ENCODE data around the gene MDK. TPM values are rescaled to one million over a fixed set of nuclear protein-coding genes. Genes with fewer than 3 reads are reported as not detected.

MDK gene
- total and polyA plus RNA-seq, 2 of the 13 experiments (the other 11 are each of a cell fraction or from before 2014, with no cell fraction given) = 312 to 407 TPM

- no peak for TF ChIP-seq ZNF512B (CRISPR knock-in tag; IDR thresholded peaks at IDR 0.05; ENCODE audit: borderline replicate concordance)
- TF ChIP-seq ZNF746 (CRISPR knock-in tag; IDR thresholded peaks at IDR 0.05) = no peak; the same call in 1 of the 2 replicates
- peak; percentile 76 for TF ChIP-seq AGO1 (IDR thresholded peaks at IDR 0.05; ENCODE audit: low read depth, low read length, poor library complexity, severe bottlenecking)
- TF ChIP-seq ZNF777 (CRISPR knock-in tag; IDR thresholded peaks at IDR 0.05) = peak; percentile 84; the same call in 1 of the 2 replicates
- no peak for TF ChIP-seq ZFP62 (CRISPR knock-in tag; IDR thresholded peaks at IDR 0.05)
- 0 out of 2 replicates have a peak, but pooled peaks have one; percentile 0 for TF ChIP-seq ZNF792 (CRISPR knock-in tag; IDR thresholded peaks at IDR 0.05)
- 0 out of 2 replicates have a peak, but pooled peaks have one; percentile 34 for TF ChIP-seq DNMT1 (CRISPR knock-in tag; IDR thresholded peaks at IDR 0.05)
- no peak for TF ChIP-seq PITX1 (CRISPR knock-in tag; IDR thresholded peaks at IDR 0.05)
- TF ChIP-seq ZNF468 (CRISPR knock-in tag; IDR thresholded peaks at IDR 0.05) = no peak
- 0 out of 2 replicates have a peak, but pooled peaks have one; percentile 20 for TF ChIP-seq E2F5 (CRISPR knock-in tag; conservative IDR thresholded peaks at IDR 0.05)
- 0 out of 2 replicates have a peak, but pooled peaks have one; percentile 19 for TF ChIP-seq ZNF772 (CRISPR knock-in tag; IDR thresholded peaks at IDR 0.05)
- 0 out of 2 replicates have a peak, but pooled peaks have one; percentile 4 for TF ChIP-seq MYC (CRISPR knock-in tag; IDR thresholded peaks at IDR 0.05; ENCODE audit: borderline replicate concordance)
- TF ChIP-seq PAXIP1 (CRISPR knock-in tag; conservative IDR thresholded peaks at IDR 0.05) = 0 out of 2 replicates have a peak, but pooled peaks have one; percentile 10
- TF ChIP-seq NONO (IDR thresholded peaks at IDR 0.05) = no peak
- TF ChIP-seq NONO (CRISPR knock-in tag; conservative IDR thresholded peaks at IDR 0.05) = 0 out of 2 replicates have a peak, but pooled peaks have one; percentile 36
- no peak for TF ChIP-seq ZMYM4 (CRISPR knock-in tag; IDR thresholded peaks at IDR 0.05)
- no peak for TF ChIP-seq MXD4 (CRISPR knock-in tag; IDR thresholded peaks at IDR 0.05)
- TF ChIP-seq HNRNPLL (IDR thresholded peaks at IDR 0.05; ENCODE audit: low read depth, low read length, poor library complexity, severe bottlenecking) = peak; percentile 8
- no peak; the same call in 1 of the 2 replicates for TF ChIP-seq ATF7-NPFF (CRISPR knock-in tag; IDR thresholded peaks at IDR 0.05; ENCODE audit: low read depth)
- no peak for TF ChIP-seq ZFYVE20 (CRISPR knock-in tag; IDR thresholded peaks at IDR 0.05; ENCODE audit: borderline replicate concordance, low read depth)
- TF ChIP-seq CREB1 (IDR thresholded peaks at IDR 0.05) = no peak
- TF ChIP-seq CREB1 (CRISPR knock-in tag; IDR thresholded peaks at IDR 0.05) = no peak
- TF ChIP-seq RBM39 (IDR thresholded peaks at IDR 0.05; ENCODE audit: low read depth, low read length, poor library complexity, severe bottlenecking) = peak; percentile 26
Measured at GRCh38 chr11:46381048-46381818, at the start of gene MDK (continued).

Data from HepG2 (cell line).